ENCODE measurements around the gene SLC2A9. TPM values are rescaled to one million over a fixed set of nuclear protein-coding genes. Genes with fewer than 3 reads are reported as not detected.

Gene SLC2A9
- total RNA-seq, 1 donor, result 3.2 TPM

DNA sequence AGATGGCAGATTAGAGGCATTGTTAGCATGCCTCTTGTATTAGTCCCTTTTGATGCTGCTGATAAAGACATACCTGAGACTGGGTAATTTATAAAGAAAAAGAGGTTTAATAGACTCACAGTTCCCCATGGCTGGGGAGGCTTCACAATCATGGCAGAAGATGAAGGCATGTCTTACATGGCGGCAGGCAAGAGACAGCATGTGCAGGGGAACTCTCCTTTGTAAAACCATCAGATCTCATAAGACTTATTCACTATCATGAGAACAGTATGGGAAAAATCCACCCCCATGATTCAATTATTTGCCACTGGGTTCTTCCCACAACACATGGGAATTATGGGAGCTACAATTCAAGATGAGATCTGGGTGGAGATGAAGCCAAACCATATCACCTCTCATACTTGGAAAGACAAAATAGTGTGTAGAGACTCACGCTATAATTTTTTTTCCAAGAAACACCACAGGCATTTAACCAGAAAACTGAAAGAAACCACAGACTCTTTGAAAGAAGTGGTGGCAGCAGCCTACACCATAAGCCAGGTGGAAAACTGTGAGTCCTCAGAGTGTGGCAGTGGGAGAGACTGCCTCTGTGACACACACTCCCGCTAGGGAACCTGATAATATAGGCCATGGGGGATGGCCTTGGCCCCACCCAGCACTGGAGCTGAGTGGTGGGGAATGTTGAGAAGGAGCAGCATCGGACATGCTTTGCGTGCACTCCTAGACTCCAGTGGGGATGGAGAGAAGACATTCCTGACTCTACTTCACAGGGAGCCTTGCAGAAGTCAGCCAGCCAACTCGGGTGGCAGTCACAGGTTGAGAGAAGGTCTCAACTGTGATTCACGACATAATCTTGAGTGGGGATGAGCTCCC lies 51.5 kb downstream of the SLC2A9 start:
- no peak for DNase-seq (ENCODE audit: low read depth in 2 of 3, low spot score in 2 of 3)

DNA sequence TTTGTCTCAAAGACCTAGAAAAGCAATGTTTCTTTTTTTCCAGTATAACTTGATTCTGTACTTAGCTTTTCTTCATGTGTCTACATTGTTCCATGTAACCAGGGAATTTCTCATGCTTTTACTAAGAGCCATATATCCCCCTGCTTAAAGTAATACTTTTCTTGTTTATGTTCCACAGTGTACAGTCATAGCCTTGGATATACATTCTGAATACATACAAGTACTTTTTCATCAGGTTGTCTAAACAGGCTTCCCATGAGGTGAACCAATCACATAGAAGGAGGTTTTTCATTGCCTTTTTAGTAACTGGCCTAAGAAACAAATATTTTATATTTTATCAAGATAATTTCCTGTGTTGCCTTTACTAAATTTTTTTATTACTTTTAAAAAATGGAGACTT lies 52.8 kb downstream of the SLC2A9 start:
- no peak for DNase-seq (ENCODE audit: low read depth in 2 of 3, low spot score in 2 of 3)

DNA sequence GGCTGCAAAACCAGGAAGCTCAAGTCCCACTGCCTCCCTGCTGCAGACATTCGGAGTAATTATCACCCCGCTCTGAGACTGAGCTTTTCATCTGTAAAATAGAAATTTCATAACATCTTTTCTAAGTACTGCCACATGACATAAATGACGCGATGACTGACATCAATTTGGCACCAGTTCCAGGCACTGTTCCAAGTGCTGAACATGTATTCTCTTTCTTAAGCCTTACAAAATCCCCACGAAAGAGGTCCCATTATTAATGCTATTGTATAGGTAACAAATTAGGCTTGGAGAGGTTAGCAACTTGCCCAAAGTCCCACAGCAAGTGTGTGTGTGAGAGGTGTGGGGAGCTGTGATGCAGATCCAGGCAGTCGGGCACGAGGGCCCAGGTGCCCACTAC lies 56.4 kb downstream of the SLC2A9 start:
- no peak for DNase-seq (ENCODE audit: low read depth in 2 of 3, low spot score in 2 of 3)

DNA sequence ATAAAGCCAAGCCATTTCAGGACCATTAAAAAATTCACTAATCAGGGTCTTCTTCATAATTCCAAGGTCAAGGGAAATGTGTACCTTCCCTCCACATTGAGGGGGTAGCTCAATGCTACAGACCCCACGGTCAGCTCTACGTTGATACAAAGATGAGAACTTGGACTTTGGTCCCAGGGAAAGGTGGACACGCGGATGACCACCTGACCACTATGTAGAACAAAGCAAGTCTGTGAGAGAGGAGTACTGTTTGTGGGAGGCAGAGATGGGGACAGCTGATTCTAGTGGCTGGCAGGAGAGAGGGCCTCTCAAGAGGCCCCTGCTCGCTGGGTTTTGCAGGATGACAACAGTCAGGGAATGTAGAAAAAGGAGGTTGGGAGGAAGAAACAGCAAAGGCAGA lies 58.0 kb downstream of the SLC2A9 start:
- no peak for DNase-seq (ENCODE audit: low read depth in 2 of 3, low spot score in 2 of 3)

DNA sequence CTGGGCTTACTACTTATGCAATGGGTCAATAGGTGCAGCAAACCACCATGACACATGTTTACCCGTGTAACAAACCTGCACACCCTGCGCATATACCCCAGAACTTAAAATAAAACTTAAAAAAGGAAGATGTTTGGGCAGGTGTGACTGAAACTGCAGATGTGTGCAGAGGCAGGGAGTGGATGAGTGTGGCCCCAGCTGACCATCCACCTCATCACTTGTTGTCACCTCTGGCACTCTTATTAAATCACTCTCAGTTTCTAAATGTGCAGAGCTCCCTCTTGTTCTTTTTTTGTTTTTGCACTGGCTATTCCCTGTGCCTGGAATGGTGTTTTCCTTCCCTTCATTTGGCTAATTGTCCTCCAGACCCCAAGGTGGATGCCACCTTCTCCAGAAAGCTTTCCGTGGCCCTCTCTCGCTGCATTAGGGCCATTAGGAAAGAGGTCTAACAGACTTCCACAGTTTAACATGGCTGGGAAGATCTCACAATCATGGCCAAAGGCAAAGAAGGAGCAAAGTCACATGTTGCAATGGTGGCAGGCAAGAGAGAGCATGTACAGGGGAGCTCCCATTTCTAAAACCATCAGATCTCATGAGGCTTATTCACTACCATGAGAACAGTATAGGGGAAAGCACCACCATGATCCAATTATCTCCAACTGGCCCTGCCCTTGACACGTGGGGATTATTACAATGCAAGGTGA lies 58.5 kb downstream of the SLC2A9 start:
- DNase-seq (ENCODE audit: low read depth in 2 of 3, low spot score in 2 of 3), result no peak

DNA sequence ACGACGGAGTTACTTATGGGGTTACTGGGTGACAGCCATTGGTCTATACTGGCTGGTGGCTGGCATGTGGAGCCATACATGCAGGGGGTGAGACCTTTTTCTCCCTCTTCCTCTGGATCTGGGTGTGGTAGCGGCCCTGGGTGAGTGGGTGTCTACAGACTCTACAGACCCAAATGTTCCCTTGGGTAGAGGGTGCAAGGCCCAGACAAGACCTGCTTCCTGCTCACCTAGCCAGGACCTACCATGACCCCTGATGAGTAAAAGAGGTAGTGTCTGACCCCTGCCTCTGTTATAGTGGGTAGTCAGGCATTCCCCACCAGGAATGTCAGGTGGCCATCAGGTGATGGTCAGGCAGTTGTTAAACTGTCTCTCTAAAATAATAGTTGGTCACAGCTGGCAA lies 66.8 kb downstream of the SLC2A9 start:
- DNase-seq (ENCODE audit: low read depth in 2 of 3, low spot score in 2 of 3), result no peak

DNA sequence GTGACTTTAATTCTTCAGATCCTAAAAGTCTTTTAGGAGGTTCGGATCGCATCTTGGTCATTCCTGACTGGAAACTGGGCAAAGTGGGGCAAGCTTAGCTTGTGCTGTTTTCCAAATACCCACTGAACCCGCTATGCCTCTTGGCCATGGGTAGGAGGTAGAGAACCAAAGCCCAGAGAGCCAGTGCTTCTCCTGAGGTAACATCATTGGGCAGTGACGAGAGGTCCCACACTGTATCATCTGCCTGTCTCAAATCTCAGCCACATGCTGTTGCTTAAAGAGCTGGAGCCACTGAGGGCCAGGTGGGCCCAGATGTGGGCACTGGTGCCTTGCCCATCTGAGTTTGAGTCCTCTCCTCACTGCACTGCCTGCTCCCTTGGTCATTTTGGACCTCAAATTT lies 68.2 kb downstream of the SLC2A9 start:
- DNase-seq (ENCODE audit: low read depth in 2 of 3, low spot score in 2 of 3), result no peak

DNA sequence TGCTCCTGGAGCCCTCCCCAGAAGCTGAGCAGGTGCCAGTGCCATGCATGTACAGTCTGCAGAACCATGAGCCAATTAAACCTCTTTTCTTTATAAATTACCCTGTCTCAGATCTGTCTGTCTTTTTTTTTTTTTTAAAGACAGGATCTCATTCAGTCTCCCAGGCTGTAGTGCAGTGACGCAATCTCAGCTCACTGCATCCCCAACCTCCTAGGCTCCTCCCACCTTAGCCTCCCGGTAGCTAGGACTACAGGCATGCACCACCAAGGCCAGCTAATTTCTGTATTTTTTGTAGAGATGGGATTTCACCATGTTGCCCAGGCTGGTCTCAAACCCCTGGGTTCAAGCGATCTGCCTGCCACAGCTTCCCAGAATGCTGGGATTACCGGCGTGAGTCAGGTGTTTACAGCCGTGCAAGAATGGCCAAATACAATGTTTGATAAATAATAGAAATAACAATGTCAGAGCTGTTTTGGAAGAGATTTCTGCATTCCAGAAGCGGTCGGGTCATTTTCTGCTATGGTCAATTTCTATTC lies 68.8 kb downstream of the SLC2A9 start:
- DNase-seq (ENCODE audit: low read depth in 2 of 3, low spot score in 2 of 3), result no peak

DNA sequence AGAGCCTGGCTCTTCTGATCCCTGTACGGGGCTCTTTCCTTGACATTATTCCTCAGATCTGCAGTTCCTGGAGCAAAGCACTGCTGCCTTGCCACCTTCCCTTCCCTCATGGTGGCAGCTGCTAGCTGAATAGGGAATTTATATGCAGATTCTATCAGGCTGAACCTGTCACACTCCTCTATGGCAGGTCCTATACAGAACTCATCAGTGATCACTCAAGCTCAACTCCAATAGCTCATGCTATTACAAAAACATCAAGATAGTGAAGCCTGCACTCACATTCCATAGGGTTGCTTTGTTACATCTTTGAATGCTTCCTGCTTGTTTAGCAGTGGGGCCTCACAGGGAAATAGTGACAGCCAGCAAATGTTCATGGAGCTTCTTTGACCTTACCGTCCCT lies 71.7 kb downstream of the SLC2A9 start:
- no peak for DNase-seq (ENCODE audit: low read depth in 2 of 3, low spot score in 2 of 3)

DNA sequence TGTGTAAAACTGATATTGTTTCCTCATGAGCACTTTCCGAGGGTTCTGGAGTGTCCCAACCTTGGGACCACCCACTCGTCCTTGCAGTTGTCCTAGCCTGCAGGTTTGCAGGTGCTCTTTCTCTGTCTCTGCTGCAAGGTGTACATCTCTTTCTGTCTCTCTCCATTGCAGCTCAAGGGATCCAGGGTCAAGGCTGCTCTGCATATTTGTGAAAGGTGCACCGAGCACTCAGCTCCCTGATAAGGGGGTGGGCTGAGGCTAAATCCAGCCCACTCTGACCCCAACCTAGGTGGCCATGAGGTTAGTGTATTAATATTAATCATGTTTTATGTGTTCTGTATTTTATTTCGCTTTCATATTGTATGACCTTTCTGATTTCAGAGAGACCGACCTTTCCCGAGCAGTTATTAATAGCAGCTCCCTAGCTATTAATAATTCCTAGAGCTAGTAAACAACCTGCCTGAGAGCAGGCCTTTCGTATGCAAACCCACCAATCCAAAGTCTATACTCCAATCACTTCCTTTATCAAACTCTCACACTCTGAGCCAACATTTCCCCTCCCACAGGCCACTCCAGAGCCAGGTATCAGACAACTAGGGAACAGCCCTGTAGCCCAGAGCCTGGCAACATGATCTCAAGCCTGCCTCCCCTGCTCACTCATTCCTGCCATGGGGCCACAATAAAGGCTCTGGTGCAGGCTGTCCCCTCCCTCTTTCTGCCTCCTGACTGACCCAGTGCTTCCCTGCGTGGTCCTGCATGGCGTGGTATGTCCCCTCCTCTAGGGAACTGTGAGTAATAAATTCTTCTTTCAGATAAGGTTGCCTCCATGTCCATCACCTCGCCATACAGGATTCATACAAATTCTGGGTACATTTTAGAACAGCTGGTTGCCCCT lies 73.9 kb downstream of the SLC2A9 start:
- no peak for DNase-seq (ENCODE audit: low read depth in 2 of 3, low spot score in 2 of 3)

DNA sequence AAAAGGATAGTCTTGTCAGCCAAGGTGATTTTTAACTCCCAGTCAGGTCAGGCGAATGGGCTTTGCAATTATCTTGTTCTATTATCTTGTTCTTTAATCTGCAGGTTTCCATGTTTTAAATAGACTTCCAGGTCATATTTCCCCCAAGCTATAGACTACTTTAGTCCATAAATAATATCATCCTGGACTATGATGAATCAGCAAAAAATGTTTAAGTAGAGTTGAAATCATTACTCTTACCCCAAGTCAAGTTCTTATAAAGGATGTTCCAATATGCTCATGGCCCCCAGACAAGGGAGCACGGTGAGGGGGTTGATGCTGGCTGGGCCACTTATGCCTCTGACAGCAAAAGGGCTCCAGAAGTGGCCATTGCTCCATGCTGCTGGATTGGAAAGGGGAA lies 75.1 kb downstream of the SLC2A9 start:
- DNase-seq (ENCODE audit: low read depth in 2 of 3, low spot score in 2 of 3), result no peak

DNA sequence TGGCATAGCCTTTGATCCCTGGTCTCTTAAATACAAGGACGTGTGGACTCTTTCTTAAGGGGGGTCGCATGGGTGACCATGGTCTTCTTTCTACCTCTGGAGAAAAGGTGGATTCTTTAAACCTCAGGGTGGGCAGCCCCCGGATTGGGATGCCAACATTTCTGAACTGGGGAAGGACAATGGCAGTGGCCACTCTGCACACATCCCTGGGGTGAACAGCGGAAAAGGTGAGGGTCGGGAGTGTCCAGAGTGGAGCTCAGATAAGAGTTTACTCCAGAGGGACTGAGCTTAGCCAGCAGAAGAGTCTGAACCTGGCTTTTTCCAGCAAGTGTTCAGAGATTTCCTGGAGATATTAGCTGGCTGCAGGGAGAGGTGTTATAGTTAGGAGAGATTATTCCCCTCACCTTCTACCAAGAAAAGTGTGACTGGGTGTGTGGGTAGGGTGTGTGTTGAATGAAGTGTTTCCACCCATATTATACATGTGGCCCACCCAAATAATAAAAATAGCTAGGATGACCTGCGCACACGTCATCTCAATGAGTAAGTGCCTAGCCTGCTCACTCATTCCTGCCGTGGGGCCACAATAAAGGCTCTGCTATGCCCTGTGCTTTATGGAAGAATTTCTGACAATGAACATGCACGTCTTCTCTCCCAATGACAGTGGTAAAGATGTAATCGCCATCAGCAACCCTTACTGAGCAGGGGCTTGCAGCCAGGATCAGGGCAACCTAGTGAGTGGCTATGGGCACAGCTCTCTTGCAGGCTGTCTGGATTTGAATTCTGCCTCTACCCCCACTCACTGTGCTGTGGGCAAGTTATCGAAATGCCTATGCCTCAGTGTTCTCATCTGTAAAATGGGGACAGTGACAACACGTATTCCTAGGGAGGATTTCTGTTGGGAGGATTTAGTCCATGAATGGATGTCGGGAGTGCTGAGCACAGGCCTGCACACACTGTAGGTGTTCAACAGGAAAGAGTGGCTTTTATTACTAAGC lies 76.6 kb downstream of the SLC2A9 start:
- no peak for DNase-seq (ENCODE audit: low read depth in 2 of 3, low spot score in 2 of 3)

DNA sequence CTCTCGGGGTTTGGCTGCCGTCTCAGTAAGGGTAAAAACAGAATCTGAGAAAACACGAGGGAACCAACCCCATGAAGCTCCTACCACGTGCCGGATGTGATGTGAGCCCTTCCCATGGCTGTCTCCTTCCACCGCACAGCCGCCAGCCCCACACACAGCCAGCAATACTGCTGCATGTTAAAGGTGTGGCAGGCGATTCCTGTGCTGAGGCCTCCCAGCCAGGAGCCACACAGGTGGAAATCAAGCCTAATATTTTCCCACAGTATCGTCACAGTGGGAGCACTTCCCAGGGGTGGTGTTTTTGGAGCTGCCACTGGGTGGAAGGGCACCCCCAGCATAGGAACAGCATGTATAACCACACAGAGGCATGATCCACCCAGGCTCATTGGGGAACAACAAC lies 77.5 kb downstream of the SLC2A9 start:
- no peak for DNase-seq (ENCODE audit: low read depth in 2 of 3, low spot score in 2 of 3)

DNA sequence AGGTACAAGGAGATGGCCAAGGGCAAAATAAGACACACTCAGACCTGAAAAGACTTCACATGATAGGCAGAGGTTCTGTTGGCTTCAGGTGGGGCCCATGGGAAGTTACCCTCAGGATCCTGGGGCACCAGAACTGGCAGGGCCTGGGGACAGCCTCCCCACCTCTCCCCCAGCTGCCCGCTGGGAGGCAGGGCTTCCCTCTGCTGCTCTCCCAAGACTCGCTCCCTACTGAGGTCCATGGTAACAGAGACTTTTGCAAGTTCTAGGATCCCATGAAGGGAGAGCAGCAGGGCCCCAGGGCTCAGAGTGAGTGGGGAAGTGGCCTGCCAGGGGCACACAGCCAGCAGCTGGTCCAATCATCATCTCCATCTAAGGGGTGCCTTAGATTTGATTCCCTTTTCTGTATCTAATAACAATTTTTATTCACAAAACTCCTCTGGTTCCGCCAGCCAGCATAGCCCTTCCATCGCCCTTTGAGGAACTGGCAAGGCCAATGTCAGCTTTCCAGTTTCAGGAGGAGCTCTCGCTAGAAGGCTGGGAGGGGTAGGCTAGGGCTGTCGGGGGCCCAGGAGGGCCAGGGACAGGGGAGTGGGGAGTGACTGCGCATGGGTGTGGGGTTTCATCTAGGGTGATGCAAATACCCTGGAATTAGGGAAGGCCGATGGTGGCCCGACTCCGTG lies 78.2 kb downstream of the SLC2A9 start:
- DNase-seq (ENCODE audit: low read depth in 2 of 3, low spot score in 2 of 3), result no peak

DNA sequence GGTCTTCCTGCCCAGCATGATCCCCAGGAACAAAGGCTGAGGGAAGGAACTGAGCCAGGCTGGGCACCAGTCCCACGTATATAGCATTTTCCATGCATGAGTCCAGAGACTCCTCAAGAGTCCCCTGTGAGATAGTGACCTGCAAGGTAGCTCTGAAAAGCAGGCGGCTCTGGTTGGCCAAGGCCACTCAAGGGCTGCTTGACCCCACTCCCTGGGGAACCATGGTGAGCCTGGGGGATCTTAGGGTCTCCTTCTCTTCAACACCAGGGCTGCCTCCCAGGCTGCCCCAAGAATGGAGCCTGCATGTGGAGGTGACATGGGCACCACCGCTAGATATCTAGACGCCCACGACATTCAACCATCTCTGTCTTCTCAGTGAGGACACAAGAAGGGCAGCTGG lies 79.2 kb downstream of the SLC2A9 start:
- DNase-seq (ENCODE audit: low read depth in 2 of 3, low spot score in 2 of 3), result no peak

DNA sequence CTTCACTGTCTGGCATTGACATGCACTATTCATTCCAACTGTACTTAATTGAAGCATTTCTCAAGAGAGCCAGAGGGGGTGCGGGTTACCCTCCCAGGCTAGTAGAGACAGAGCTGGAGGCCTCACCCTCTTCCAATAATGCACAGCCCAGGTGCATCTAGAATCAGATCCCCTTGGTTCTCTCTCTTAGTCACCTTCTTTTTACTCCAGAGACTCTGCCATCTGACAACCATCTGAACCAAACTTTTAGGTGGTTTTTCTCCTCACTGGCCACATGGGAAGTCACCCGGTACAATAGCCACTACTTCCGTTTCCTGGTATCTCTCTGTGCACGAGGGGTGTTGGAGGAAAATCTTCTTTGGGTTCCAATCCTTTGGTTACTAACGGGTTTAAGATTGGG lies 81.3 kb downstream of the SLC2A9 start:
- DNase-seq (ENCODE audit: low read depth in 2 of 3, low spot score in 2 of 3), result no peak

DNA sequence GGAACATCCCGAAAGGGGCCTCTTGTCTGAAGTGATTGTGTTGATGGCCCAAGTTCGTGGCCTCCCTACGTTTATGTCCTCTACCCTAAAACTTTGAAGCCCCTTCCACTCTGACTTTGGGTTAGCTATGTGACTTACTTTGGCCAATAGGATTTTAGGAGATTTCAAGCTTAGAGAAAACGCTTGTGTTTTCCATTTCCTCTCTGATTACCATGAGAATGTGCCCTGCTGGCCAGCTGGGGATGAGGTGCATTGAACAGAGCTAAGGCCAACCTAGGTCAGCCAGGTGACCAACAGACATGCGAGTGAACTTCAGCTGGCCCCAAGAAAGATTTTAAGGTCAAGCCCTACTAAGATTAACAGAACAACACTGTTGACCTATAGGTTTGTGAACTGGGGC lies 82.4 kb downstream of the SLC2A9 start:
- DNase-seq (ENCODE audit: low read depth in 2 of 3, low spot score in 2 of 3), result no peak

DNA sequence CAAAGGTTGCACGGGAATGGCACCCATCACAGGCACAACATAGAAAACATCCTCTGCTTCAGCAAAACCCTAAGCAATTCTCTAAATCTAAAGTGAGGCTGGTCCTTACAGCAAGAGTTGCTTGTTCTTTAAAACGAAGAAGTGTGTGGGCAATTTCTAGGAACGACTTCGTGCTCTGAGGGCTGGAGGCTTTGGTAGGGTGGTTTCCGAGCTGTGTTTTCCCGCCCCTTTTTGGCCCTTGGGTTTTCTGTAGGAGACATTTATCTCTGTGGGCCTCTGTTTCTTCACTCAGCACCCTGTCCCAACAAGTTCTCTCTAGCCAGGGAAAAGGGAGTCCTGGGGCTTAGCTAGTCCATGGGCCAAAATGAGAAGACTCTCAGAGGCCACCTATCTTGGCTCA lies 84.2 kb downstream of the SLC2A9 start:
- DNase-seq (ENCODE audit: low read depth in 2 of 3, low spot score in 2 of 3), result no peak

DNA sequence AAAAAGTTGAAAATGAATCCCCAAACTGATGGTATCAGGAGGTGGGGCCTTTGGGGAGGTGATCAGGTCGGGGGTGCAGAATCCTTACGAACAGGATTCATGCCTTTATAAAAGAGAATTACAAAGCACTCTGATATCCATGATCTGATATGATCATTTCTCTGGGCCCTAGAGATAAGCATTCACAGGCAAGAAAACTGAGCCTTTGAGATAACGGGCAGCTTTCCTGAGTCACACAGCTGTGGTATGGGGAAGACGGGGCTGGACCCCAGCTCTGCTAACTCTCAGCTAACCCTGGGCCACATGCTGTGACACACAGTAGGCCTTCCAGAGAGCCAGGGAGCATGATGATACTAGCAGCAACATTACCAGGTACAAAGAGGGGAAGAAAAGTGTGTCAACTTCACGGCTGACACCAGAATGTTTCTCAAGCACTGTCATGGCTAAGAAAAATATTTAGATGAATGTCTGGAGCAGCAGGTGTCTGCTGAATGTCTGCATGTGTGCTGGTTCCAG lies 85.1 kb downstream of the SLC2A9 start:
- peak in 2 of 3 donors; percentile 9 to 34 for DNase-seq (ENCODE audit: low read depth in 2 of 3, low spot score in 2 of 3)

Measured in hematopoietic multipotent progenitor cell (in vitro differentiated cells).